Endothelial cell of umbilical vein (primary cell): ENCODE measurements around the gene PNPLA7. TPM values are rescaled to one million over a fixed set of nuclear protein-coding genes. Genes with fewer than 3 reads are reported as not detected.

Experiments
- BruUV-seq: library from RNA; stranded (reverse); fragments of 400-500 nt; replicated peaks from 2 replicates; lab custom pipeline; 2021; lab: Mats Ljungman, UMichigan
- CTCF ChIA-PET: fragments of 300-600, 350-600 bp; sonication (Branson Sonifier 250); formaldehyde crosslinking; loops from one replicate; lab custom pipeline; 2021; ENCODE audit warnings: antibody characterized with exemption, inconsistent platforms; lab: Charles Lee
- POLR2A ChIA-PET: fragments of 300-600, 350-600 bp; sonication (Branson Sonifier 250); formaldehyde crosslinking; loops from one replicate; lab custom pipeline; 2021; ENCODE audit warnings: antibody characterized with exemption, inconsistent platforms; lab: Charles Lee
- DNase-seq: peaks from one replicate; pipeline ENCODE4 v3.0.0-alpha.2; 2011; ENCODE audit warnings: low read depth, low spot score
- FAIRE-seq: peaks from 2 replicates; lab custom pipeline; 2011; peaks lifted over from hg19 to GRCh38; lab: Jason Lieb, UNC
- H2AFZ ChIP-seq: 2 replicates; pipeline ENCODE4 v1.6.0; 2012; ENCODE audit warnings: low read depth, low read length, control low read depth, inconsistent platforms
- H3K27ac ChIP-seq: 2 replicates; pipeline ENCODE4 v1.5.1; 2011; ENCODE audit warnings: low read depth, mild to moderate bottlenecking, control low read depth, low read length, moderate library complexity; ENCODE audit not compliant: insufficient read depth
- H3K27me3 ChIP-seq, 2 experiments: 2 replicates each; pipeline versions ENCODE4 v1.6.0 to v1.6.1; 2011; ENCODE audit warnings: low read length in 2 of 2, mixed read lengths in 1 of 2; ENCODE audit not compliant: control insufficient read depth in 2 of 2, insufficient read depth in 2 of 2
- H3K36me3 ChIP-seq, 2 experiments: 2 replicates in 1 of 2; 3 replicates in 1 of 2; pipeline ENCODE4 v1.5.1; 2011; ENCODE audit warnings: low read length in 2 of 2, mild to moderate bottlenecking in 1 of 2, moderate library complexity in 1 of 2; ENCODE audit not compliant: control insufficient read depth in 2 of 2, insufficient read depth in 2 of 2; ENCODE audit errors: extremely low read depth in 1 of 2
- H3K4me1 ChIP-seq: 3 replicates; pipeline ENCODE4 v1.5.1; 2011; ENCODE audit warnings: mild to moderate bottlenecking, low read length; ENCODE audit not compliant: control insufficient read depth, insufficient read depth; ENCODE audit errors: extremely low read depth
- H3K4me2 ChIP-seq: 2 replicates; pipeline ENCODE4 v1.6.1; 2011; ENCODE audit warnings: low read length, control low read depth, mixed read lengths; ENCODE audit not compliant: insufficient read depth
- H3K4me3 ChIP-seq, 3 experiments: fragments of 200-600 bp in 1 of 3; sonication (generic), shearing (Covaris generic) in 1 of 3; replicated peaks in 1 of 3; 2 replicates each; pipeline ENCODE4 v1.5.1; 2011 to 2016; ENCODE audit warnings: control low read depth in 3 of 3, low read length in 3 of 3, mild to moderate bottlenecking in 2 of 3, inconsistent platforms in 1 of 3, low read depth in 1 of 3, moderate library complexity in 1 of 3; ENCODE audit not compliant: insufficient read depth in 1 of 3
- H3K79me2 ChIP-seq: 2 replicates; pipeline ENCODE4 v1.6.0; 2012; ENCODE audit warnings: low read length, inconsistent platforms; ENCODE audit not compliant: control insufficient read depth, insufficient read depth
- H3K9ac ChIP-seq: replicated peaks from 2 replicates; pipeline ENCODE3; 2011; ENCODE audit warnings: low read length, control low read depth; ENCODE audit not compliant: insufficient read depth; ENCODE audit errors: extremely low read depth
- H3K9me1 ChIP-seq: replicated peaks from 3 replicates; pipeline ENCODE4 v1.6.0; 2011; ENCODE audit warnings: mild to moderate bottlenecking, low read length; ENCODE audit not compliant: control insufficient read depth, insufficient read depth; ENCODE audit errors: extremely low read depth
- H3K9me3 ChIP-seq: replicated peaks from 2 replicates; pipeline ENCODE4 v1.5.1; 2012; ENCODE audit warnings: low read length, inconsistent platforms; ENCODE audit not compliant: control insufficient read depth, insufficient read depth
- H4K20me1 ChIP-seq: replicated peaks from 2 replicates; pipeline ENCODE3; 2011; ENCODE audit warnings: mild to moderate bottlenecking, low read length; ENCODE audit not compliant: control insufficient read depth, insufficient read depth; ENCODE audit errors: extremely low read depth
- EZH2 ChIP-seq: IDR thresholded peaks from 2 replicates; pipeline ENCODE4 v1.6.1; 2012; ENCODE audit warnings: borderline replicate concordance, low read depth, mild to moderate bottlenecking, moderate library complexity, low read length, inconsistent platforms; ENCODE audit not compliant: severe bottlenecking
- FOS ChIP-seq: IDR thresholded peaks from 2 replicates; pipeline ENCODE4 v1.6.1; 2011; ENCODE audit warnings: mild to moderate bottlenecking, low read length, moderate library complexity, borderline replicate concordance; ENCODE audit not compliant: insufficient read depth
- GATA2 ChIP-seq: IDR thresholded peaks from 2 replicates; pipeline ENCODE4 v1.7.0; 2011; ENCODE audit warnings: low read depth, mild to moderate bottlenecking, moderate library complexity, mixed read lengths, low read length; ENCODE audit not compliant: insufficient read length, insufficient read depth
- JUN ChIP-seq: IDR thresholded peaks from 2 replicates; pipeline ENCODE4 v1.6.1; 2011; ENCODE audit warnings: borderline replicate concordance, low read depth; ENCODE audit not compliant: insufficient read length, insufficient read depth
- MAX ChIP-seq: IDR thresholded peaks from 2 replicates; pipeline ENCODE4 v1.6.1; 2011; ENCODE audit not compliant: insufficient read depth, insufficient read length
- MYC ChIP-seq: IDR thresholded peaks from one replicate; pipeline ENCODE4 v1.6.1; 2011; ENCODE audit warnings: mild to moderate bottlenecking, low read depth, low read length
- POLR2A ChIP-seq: IDR thresholded peaks from 2 replicates; pipeline ENCODE4 v1.6.1; 2012; ENCODE audit warnings: low read depth, mild to moderate bottlenecking, control low read depth, low read length
- POLR2AphosphoS5 ChIP-seq: IDR thresholded peaks from 2 replicates; pipeline ENCODE4 v1.6.1; 2012; ENCODE audit warnings: low read depth, mild to moderate bottlenecking, control low read depth, low read length, moderate library complexity; ENCODE audit not compliant: insufficient read depth
- dilution Hi-C: fragments of 300-500 bp; cut with MboI; formaldehyde crosslinking; loops from one replicate; pipeline ENCODE4 v1.15.0; 2019; ENCODE audit warnings: low sequenced_read_pairs; ENCODE audit not compliant: extremely low pct_ligation_motif_present
- intact Hi-C: fragments of 100-400 bp; cut with micrococcal nuclease; formaldehyde crosslinking; loops from one replicate; pipeline ENCODE4 v1.10.0; 2022
- polyA plus RNA-seq, 4 experiments: library from polyadenylated mRNA; depleted of rRNA in 3 of 4; stranded (reverse) in 3 of 4; unstranded in 1 of 4; fragments of >200 nt; gene quantifications; 2 replicates each; pipeline versions ENCODE4 v1.2.1 to v1.2.3, GENCODE V29; 2011 to 2012; ENCODE audit warnings: missing spikeins in 1 of 4
- total RNA-seq: library from RNA; stranded (reverse); gene quantifications from 2 replicates; pipeline ENCODE4 v1.2.3, GENCODE V29; 2021
- TF ChIP-seq, protein P1 (sequence below), 2 donors: IDR thresholded peaks; 1 replicate in 1 of 2; 2 replicates in 1 of 2; pipeline ENCODE4 v1.5.1; 2011; ENCODE audit warnings: low read length in 2 of 2, mild to moderate bottlenecking in 2 of 2, moderate library complexity in 2 of 2, control low read depth in 1 of 2, inconsistent platforms in 1 of 2, low read depth in 1 of 2; ENCODE audit not compliant: insufficient read depth in 1 of 2; ENCODE audit errors: extremely low read depth in 1 of 2

The PNPLA7 gene
- total and polyA plus RNA-seq, 2 donors (not counting 3 experiments of a cell fraction or from before 2014, with no cell fraction given): 1.0 to 1.9 TPM

- Histone ChIP-seq H3K27me3 (no peaks in the 10 kb centered on the region), H3K27ac (no peak overlapping the region), H4K20me1 (no peaks in the 10 kb centered on the region), H2AFZ (no peak overlapping the region), H3K4me2 (no peak overlapping the region), H3K4me1 (peaks cover 6% of the 10 kb centered on the region), H3K79me2 (no peaks in the 10 kb centered on the region), H3K36me3 (no peaks in the 10 kb centered on the region), H3K9me1 (no peaks in the 10 kb centered on the region), H3K4me3 (no peak overlapping the region), H3K9ac (no peak overlapping the region), H3K9me3 (no peaks in the 10 kb centered on the region)
- CTCF ChIA-PET: no interaction called here
- intact Hi-C loops: no loop called here
- no TSS peak for BruUV-seq
- no peak for TF ChIP-seq EZH2
- no peak for TF ChIP-seq POLR2AphosphoS5
- TF ChIP-seq JUN: no peak
- no peak for TF ChIP-seq GATA2
- TF ChIP-seq, protein P1, sequence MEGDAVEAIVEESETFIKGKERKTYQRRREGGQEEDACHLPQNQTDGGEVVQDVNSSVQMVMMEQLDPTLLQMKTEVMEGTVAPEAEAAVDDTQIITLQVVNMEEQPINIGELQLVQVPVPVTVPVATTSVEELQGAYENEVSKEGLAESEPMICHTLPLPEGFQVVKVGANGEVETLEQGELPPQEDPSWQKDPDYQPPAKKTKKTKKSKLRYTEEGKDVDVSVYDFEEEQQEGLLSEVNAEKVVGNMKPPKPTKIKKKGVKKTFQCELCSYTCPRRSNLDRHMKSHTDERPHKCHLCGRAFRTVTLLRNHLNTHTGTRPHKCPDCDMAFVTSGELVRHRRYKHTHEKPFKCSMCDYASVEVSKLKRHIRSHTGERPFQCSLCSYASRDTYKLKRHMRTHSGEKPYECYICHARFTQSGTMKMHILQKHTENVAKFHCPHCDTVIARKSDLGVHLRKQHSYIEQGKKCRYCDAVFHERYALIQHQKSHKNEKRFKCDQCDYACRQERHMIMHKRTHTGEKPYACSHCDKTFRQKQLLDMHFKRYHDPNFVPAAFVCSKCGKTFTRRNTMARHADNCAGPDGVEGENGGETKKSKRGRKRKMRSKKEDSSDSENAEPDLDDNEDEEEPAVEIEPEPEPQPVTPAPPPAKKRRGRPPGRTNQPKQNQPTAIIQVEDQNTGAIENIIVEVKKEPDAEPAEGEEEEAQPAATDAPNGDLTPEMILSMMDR (IDR thresholded peaks at IDR 0.05; ENCODE audit: extremely low read depth in 1 of 2, insufficient read depth in 1 of 2, low read depth in 1 of 2, low read length in 2 of 2): no peak
- TF ChIP-seq POLR2A: no peak
- TF ChIP-seq MAX: no peak
- TF ChIP-seq MYC: no peak
- TF ChIP-seq FOS: no peak
- dilution Hi-C loops: no loop called here
- POLR2A ChIA-PET: no interaction called here
- FAIRE-seq: no peak
- no peak for DNase-seq
These were observed 64.7 kb downstream of the PNPLA7 start for GRCh38 chr9:137485343-137486140.
